Epithelial cell of proximal tubule (primary cell): Measurements from ENCODE around the gene ZC3H18. TPM values are rescaled to one million over a fixed set of nuclear protein-coding genes. Genes with fewer than 3 reads are reported as not detected.

Experiments used
- DNase-seq: peaks from one replicate; pipeline ENCODE4 v3.0.0-alpha.2; 2011; ENCODE audit warnings: low read depth
- H3K4me3 ChIP-seq: 2 replicates; pipeline ENCODE4 v1.5.1; 2011; ENCODE audit warnings: low read depth, mild to moderate bottlenecking, low read length
- CTCF ChIP-seq: conservative IDR thresholded peaks from 2 replicates; pipeline ENCODE4 v1.5.1; 2012; ENCODE audit warnings: low read depth, mild to moderate bottlenecking, low read length
- total RNA-seq: library from RNA; depleted of rRNA; stranded (reverse); fragments of >200 nt; gene quantifications from 2 replicates; pipeline ENCODE4 v1.2.3, GENCODE V29; 2015

The ZC3H18 gene
- total RNA-seq, 1 donor from 2014 or later, result 18.3 TPM

- DNase-seq, result no peak
- no peak for TF ChIP-seq CTCF
- peak overlapping the region; percentile 95 for H3K4me3 ChIP-seq
These were observed 81.2 kb downstream of the ZC3H18 start for GRCh38 chr16:88651276-88651988.

DNA sequence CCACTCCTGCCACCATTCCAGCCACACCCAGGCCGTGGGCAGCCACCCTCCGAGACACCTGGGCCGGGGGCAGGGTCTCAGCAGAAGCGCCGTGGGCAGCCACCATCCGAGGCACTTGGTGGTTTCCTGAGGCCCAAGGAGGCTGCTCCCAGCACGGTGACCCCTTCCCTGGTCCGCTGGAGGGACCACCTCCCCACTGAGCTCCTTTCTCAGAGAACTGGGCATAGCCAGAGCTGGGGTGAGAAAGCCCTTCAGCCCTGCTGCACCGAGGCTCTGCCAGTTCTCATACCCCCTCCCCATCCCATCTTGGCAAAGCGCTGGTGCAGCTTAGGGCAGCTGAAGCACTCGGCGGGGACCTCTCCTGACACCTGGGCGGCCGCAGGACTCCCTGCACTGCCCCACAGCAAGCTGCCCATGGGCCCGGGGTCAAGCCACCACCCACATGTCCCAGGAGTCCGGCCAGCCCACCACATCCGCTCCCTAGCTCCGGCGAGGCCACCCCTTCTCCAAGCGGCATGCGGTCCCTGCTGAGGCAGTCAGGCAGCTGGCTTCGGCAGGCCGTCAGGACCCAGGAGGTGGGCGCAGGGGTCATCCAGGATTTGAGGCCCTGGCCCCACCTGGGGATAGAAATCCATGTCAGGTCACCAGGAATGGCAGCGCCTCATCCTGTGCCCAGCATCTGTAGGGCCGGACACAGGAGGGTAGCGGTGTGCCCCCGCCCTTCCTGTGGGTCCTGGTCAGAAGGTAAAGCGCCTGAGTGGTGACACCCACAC, 82.0 kb downstream of the ZC3H18 start:
- TF ChIP-seq CTCF, result no peak
- H3K4me3 ChIP-seq, result no peak overlapping the region
- DNase-seq, result no peak

DNA sequence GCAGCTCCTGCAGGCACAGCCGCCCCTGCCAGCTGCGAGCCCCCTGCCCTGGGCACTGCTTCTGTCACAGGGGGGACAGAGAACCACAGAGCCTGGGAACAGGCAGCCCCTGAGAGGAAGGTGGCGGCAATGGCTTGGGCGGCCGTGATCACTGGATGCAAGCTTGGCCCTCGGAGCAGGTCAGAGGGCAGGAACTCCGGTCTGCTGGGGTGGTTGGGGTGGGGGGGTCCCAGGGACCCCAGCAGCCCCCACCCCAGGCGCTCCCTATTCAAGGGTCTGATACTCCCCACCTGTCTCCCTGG, 82.5 kb downstream of the ZC3H18 start:
- no peak overlapping the region for H3K4me3 ChIP-seq
- TF ChIP-seq CTCF, result no peak
- DNase-seq, result no peak

DNA sequence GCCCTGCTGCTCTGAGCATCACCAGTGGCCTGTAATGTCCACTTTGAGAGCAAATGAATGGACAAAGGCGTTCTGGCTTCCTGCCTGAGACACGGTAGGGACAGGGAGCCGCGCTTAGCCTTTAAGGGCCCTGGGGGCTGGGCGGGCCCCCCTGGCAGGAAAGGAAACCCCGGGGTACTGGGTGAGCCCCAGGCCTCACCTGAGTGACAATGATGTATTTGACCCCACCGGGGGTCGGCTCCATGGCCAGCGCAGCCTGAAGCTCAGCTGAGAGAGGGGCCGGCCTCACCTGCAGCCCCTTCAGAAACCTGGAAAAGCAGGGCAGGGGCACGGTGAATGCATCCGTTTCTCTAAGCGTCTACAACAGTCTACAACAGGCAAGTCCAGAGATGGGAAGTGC, 82.9 kb downstream of the ZC3H18 start:
- no peak for DNase-seq
- no peak for TF ChIP-seq CTCF
- H3K4me3 ChIP-seq, result no peak overlapping the region

DNA sequence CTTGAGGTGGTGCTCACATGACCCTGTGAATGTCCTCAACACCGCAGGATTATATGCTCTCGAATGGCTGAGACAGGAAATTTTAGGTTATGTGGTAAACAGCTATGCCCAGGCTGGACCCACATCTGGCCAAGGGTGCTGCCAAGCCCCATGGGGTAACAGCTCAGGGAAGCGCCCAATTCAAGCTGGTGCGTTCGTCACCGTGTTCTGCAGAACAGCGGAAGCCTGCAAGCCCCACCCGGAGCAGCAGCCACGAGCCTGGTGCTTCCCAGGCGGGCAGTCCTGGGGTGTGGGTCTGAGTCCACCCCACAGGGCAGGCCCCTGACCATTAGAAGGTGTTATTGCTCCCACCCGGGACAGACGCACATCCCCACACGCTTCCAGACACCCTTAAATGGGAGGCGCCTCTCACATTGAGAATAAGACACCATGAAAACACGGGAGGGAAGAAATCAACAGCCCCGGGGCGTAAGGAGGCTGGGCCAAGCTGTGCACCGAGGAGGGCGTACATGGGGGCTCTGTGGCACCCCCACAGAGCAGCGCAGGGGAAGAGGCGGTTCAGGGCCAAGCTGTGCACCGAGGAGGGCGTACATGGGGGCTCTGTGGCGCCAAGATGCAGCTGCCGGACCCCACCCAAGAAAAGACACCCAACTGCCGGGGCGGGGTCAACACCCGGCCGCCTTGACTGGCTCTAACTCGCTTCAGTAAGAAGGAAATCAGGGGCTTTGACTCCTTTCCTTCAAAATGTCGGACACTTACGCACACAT, 83.6 kb downstream of the ZC3H18 start:
- DNase-seq, result no peak
- TF ChIP-seq CTCF, result no peak
- H3K4me3 ChIP-seq, result no peak overlapping the region

GRCh38 chr16:88654363-88655052, 84.3 kb downstream of the ZC3H18 start:
- TF ChIP-seq CTCF, result no peak
- DNase-seq, result no peak
- no peak overlapping the region for H3K4me3 ChIP-seq
